ENCODE measurements around the gene ZC2HC1B. TPM values are rescaled to one million over a fixed set of nuclear protein-coding genes. Genes with fewer than 3 reads are reported as not detected.

The ZC2HC1B gene
- total RNA-seq, 3 donors from 2014 or later (not counting 1 experiment from before 2014, with no cell fraction given): not detected

DNA sequence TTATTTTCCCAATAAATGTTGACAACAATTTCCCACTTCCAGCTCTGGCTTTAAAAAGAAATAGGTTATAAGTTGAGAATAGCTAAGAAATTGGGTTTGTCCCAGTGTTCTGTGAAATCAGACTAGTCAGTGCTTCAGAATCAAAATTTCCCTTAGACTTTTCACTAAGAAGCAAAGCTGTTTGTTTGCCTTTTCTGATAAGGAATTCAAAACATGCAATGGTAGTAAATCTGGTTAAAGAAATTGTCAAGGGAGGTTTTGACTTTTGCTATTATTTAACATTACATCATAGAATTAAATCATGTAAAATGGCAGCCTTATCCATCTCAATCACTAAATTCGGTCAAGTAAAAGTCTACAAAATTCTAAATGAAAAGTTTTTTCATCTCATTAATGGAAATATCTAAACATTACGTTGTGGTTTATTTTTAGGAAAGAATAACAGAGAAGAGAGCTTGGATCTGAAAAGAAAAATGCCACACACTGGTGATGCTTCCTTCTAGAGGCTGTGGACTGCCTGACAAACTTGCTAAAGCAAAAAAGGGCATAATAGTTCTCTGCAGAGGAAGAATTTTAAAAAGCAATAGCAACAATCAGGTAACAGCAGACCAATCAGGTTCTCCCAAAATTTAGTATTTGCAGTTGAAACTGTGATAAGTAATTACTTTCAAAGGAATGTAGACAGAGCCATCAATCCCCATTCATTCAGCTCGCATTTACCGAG, 107.4 kb downstream of the ZC2HC1B start:
- no peaks in the 10 kb centered on the region for H3K36me3 ChIP-seq (ENCODE audit: control insufficient read depth, insufficient read depth, low read length)
- TF ChIP-seq, protein P1, sequence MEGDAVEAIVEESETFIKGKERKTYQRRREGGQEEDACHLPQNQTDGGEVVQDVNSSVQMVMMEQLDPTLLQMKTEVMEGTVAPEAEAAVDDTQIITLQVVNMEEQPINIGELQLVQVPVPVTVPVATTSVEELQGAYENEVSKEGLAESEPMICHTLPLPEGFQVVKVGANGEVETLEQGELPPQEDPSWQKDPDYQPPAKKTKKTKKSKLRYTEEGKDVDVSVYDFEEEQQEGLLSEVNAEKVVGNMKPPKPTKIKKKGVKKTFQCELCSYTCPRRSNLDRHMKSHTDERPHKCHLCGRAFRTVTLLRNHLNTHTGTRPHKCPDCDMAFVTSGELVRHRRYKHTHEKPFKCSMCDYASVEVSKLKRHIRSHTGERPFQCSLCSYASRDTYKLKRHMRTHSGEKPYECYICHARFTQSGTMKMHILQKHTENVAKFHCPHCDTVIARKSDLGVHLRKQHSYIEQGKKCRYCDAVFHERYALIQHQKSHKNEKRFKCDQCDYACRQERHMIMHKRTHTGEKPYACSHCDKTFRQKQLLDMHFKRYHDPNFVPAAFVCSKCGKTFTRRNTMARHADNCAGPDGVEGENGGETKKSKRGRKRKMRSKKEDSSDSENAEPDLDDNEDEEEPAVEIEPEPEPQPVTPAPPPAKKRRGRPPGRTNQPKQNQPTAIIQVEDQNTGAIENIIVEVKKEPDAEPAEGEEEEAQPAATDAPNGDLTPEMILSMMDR (IDR thresholded peaks at IDR 0.05): no peak
- Mint-ChIP-seq H3K4me1 (no peaks in the 10 kb centered on the region), H3K4me3 (no peak overlapping the region), H3K27ac (no peak overlapping the region), H3K9me3 (no peaks in the 10 kb centered on the region), H3K27me3 (ENCODE audit: low read depth in 2 of 2) (peaks cover 0 to 16% of the 10 kb centered on the region in 2 donors), H3K36me3 (no peaks in the 10 kb centered on the region)
- H3K27me3 ChIP-seq (ENCODE audit: control insufficient read depth, insufficient read depth, low read length): no peaks in the 10 kb centered on the region
- ATAC-seq: no peak
- H3K4me1 ChIP-seq (ENCODE audit: control insufficient read depth, insufficient read depth, low read length): no peaks in the 10 kb centered on the region
- no peak for DNase-seq
- H3K9me3 ChIP-seq (ENCODE audit: control insufficient read depth, insufficient read depth, low read length): no peaks in the 10 kb centered on the region
- no peak overlapping the region for H3K4me3 ChIP-seq (ENCODE audit: low read length)
- WGBS (ENCODE audit: insufficient coverage): 100% methylated on average over 4 of the region's 4 CpGs
- intact Hi-C loops (cut with micrococcal nuclease): no loop called here
- H3K27ac ChIP-seq (ENCODE audit: low read length): no peak overlapping the region

DNA sequence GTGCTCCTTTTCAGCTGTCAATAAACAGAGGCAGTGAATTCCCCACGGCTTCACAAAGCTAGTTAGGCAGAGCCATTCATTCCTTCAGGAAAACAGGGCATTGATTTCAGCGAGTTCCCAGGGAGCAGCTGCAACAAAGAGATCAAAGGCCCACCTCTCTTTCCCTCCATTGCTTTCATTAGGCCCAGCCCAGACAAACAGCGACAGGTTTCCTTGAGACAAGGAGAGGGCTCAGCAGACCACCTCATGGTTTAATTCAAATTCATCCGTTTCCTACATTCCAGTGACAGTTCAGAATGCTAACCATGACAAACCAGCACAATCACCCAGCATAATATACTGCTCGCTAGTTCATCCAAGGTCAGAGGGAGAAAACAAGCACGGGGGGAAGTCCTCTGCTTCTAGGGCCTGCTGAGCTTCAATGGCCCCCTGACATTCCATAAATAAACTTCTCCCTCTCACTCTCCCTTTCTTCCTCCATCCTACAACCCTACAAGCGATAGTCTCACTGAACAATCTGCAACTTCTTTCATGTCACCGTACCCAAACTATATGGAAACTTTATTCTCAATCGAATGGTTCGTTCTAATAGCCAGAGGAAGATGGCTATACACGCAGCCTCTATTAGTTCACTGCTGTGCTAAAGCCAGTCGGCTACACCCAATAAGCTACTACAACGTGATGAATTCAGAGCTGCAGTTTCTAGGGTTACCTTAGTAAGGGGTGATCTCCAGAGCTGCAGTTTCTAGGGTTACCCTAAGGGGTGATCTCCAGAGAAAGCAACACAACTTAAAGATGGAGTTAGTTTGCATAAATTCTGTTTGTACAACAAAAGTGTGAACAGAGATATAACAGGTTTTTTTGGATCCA, 109.1 kb downstream of the ZC2HC1B start:
- no peak overlapping the region for H3K27ac Mint-ChIP-seq
- Histone ChIP-seq H3K27me3 (ENCODE audit: control insufficient read depth, insufficient read depth, low read length) (no peaks in the 10 kb centered on the region), H3K27ac (ENCODE audit: low read length) (no peak overlapping the region), H3K9me3 (ENCODE audit: control insufficient read depth, insufficient read depth, low read length) (no peaks in the 10 kb centered on the region), H3K4me3 (ENCODE audit: low read length) (no peak overlapping the region), H3K4me1 (ENCODE audit: control insufficient read depth, insufficient read depth, low read length) (no peaks in the 10 kb centered on the region), H3K36me3 (ENCODE audit: control insufficient read depth, insufficient read depth, low read length) (no peaks in the 10 kb centered on the region)
- WGBS (ENCODE audit: insufficient coverage): 90% methylated on average over 13 of the region's 13 CpGs
- TF ChIP-seq, protein P1 (IDR thresholded peaks at IDR 0.05): no peak
- no peaks in the 10 kb centered on the region for H3K9me3 Mint-ChIP-seq
- no peak for DNase-seq
- intact Hi-C loops (cut with micrococcal nuclease): no loop called here
- ATAC-seq: no peak
- H3K4me1 Mint-ChIP-seq: no peaks in the 10 kb centered on the region
- no peaks in the 10 kb centered on the region for H3K36me3 Mint-ChIP-seq
- H3K4me3 Mint-ChIP-seq: no peak overlapping the region
- peaks cover 0 to 16% of the 10 kb centered on the region in 2 donors for H3K27me3 Mint-ChIP-seq (ENCODE audit: low read depth in 2 of 2)

DNA sequence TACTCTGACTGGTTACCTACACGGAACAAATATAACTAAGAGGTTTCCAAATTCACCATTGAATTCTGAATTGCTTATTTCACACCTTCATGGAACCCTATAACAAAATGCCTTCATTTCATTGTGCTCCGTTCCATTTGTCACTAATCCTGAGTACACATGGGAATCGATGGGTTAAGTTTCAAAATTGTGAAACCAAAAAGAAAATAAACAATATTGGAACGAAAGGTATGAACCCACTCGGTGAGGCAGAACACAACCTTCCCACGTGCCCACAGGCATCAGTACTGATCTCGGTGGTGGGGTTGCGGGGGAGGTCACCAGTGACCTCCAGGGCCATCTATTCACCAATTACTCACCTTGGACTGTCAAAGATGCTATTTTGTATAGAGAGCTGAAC, 109.8 kb downstream of the ZC2HC1B start:
- no peaks in the 10 kb centered on the region for H3K9me3 Mint-ChIP-seq
- DNase-seq: no peak
- H3K4me1 ChIP-seq (ENCODE audit: control insufficient read depth, insufficient read depth, low read length): no peaks in the 10 kb centered on the region
- H3K27ac ChIP-seq (ENCODE audit: low read length): no peak overlapping the region
- no peaks in the 10 kb centered on the region for H3K27me3 ChIP-seq (ENCODE audit: control insufficient read depth, insufficient read depth, low read length)
- H3K27me3 Mint-ChIP-seq (ENCODE audit: low read depth in 2 of 2): peaks cover 0 to 16% of the 10 kb centered on the region in 2 donors
- no peaks in the 10 kb centered on the region for H3K9me3 ChIP-seq (ENCODE audit: control insufficient read depth, insufficient read depth, low read length)
- 94% methylated on average over 5 of the region's 8 CpGs for WGBS (ENCODE audit: insufficient coverage)
- no peaks in the 10 kb centered on the region for H3K36me3 Mint-ChIP-seq
- H3K4me3 Mint-ChIP-seq: no peak overlapping the region
- intact Hi-C loops (cut with micrococcal nuclease): no loop called here
- H3K4me1 Mint-ChIP-seq: no peaks in the 10 kb centered on the region
- H3K4me3 ChIP-seq (ENCODE audit: low read length): no peak overlapping the region
- ATAC-seq: no peak
- H3K36me3 ChIP-seq (ENCODE audit: control insufficient read depth, insufficient read depth, low read length): no peaks in the 10 kb centered on the region
- TF ChIP-seq, protein P1 (IDR thresholded peaks at IDR 0.05): no peak
- H3K27ac Mint-ChIP-seq: no peak overlapping the region

Measured in natural killer cell (primary cell).